Astrocyte of the hippocampus (primary cell): ENCODE data around the gene FSTL1.

Experiments used
- DNase-seq: peaks from one replicate; pipeline ENCODE4 v3.0.0; 2011; ENCODE audit warnings: low read depth, low spot score

Gene FSTL1

GRCh38 chr3:120468635-120469295 is 18.0 kb upstream of the FSTL1 start:
- DNase-seq = no peak

- no peak for DNase-seq
These were observed 11.7 kb upstream of the FSTL1 start for GRCh38 chr3:120462409-120462959.

GRCh38 chr3:120461416-120461815 is 10.6 kb upstream of the FSTL1 start:
- DNase-seq = no peak

GRCh38 chr3:120460862-120461261 is 10.1 kb upstream of the FSTL1 start:
- DNase-seq = peak; percentile 63

GRCh38 chr3:120460181-120460790 is 9.5 kb upstream of the FSTL1 start:
- DNase-seq = no peak

GRCh38 chr3:120459196-120459595 is 8.4 kb upstream of the FSTL1 start:
- no peak for DNase-seq

- no peak for DNase-seq
These were observed 7.0 kb upstream of the FSTL1 start for GRCh38 chr3:120457827-120458226.

GRCh38 chr3:120454076-120454689 is 3.4 kb upstream of the FSTL1 start:
- no peak for DNase-seq

GRCh38 chr3:120452816-120453215 is 2.0 kb upstream of the FSTL1 start:
- no peak for DNase-seq

- no peak for DNase-seq
These were observed 1.0 kb upstream of the FSTL1 start for GRCh38 chr3:120451806-120452205.

- DNase-seq = no peak
These were observed 525 bp upstream of the FSTL1 start for GRCh38 chr3:120451272-120451761.

- peak; percentile 60 for DNase-seq
These were observed 842 bp downstream of the FSTL1 start for GRCh38 chr3:120449701-120450599.

GRCh38 chr3:120449251-120449650 is 1.5 kb downstream of the FSTL1 start:
- no peak for DNase-seq

- DNase-seq = peak; percentile 85
These were observed 2.0 kb downstream of the FSTL1 start for GRCh38 chr3:120448756-120449155.

GRCh38 chr3:120446891-120447668 is 3.7 kb downstream of the FSTL1 start:
- no peak for DNase-seq

- DNase-seq = no peak
These were observed 5.1 kb downstream of the FSTL1 start for GRCh38 chr3:120445654-120446053.

- no peak for DNase-seq
These were observed 7.1 kb downstream of the FSTL1 start for GRCh38 chr3:120443626-120444123.

GRCh38 chr3:120442975-120443517 is 7.7 kb downstream of the FSTL1 start:
- DNase-seq = no peak

- DNase-seq = no peak
These were observed 9.0 kb downstream of the FSTL1 start for GRCh38 chr3:120441776-120442175.

- no peak for DNase-seq
These were observed 10.0 kb downstream of the FSTL1 start for GRCh38 chr3:120440762-120441161.
